Natural killer cell (primary cell): Measurements from ENCODE around the gene ZNF511. TPM values are rescaled to one million over a fixed set of nuclear protein-coding genes. Genes with fewer than 3 reads are reported as not detected.

Experiments used
- ATAC-seq, 3 donors: fragments of 150-1000 bp in 2 of 3; fragments of 200-7000 bp in 1 of 3; cut with Tn5 transposase; 1 replicate in 1 of 3; 2 replicates in 2 of 3; pipeline ENCODE4 v1.10.0; 2021; ENCODE audit warnings: mild to moderate bottlenecking in 2 of 3, moderate library complexity in 2 of 3
- DNase-seq, 2 donors: peaks; one replicate each; pipeline versions ENCODE4 v3.0.0 to v3.0.0-alpha.2; 2013 to 2021; ENCODE audit warnings: mixed read lengths in 1 of 2
- H3K27ac ChIP-seq: one replicate; pipeline ENCODE4 v1.5.1; 2013; ENCODE audit warnings: mild to moderate bottlenecking, low read length
- H3K27me3 ChIP-seq: one replicate; pipeline ENCODE4 v1.6.1; 2013; ENCODE audit warnings: low read length; ENCODE audit not compliant: control insufficient read depth, insufficient read depth
- H3K36me3 ChIP-seq: one replicate; pipeline ENCODE4 v1.6.1; 2013; ENCODE audit warnings: low read length; ENCODE audit not compliant: control insufficient read depth, insufficient read depth
- H3K4me1 ChIP-seq: one replicate; pipeline ENCODE4 v1.6.1; 2013; ENCODE audit warnings: low read length; ENCODE audit not compliant: control insufficient read depth, insufficient read depth
- H3K4me3 ChIP-seq: one replicate; pipeline ENCODE4 v1.5.1; 2013; ENCODE audit warnings: low read length
- H3K9me3 ChIP-seq: one replicate; pipeline ENCODE4 v1.6.1; 2013; ENCODE audit warnings: low read length; ENCODE audit not compliant: control insufficient read depth, insufficient read depth
- H3K27ac Mint-ChIP-seq, 2 donors: one replicate each; pipeline ENCODE4 v1.8.0; 2022; ENCODE audit warnings: mild to moderate bottlenecking in 2 of 2, mixed read lengths in 2 of 2, moderate library complexity in 1 of 2
- H3K27me3 Mint-ChIP-seq, 2 donors: one replicate each; pipeline ENCODE4 v1.8.0; 2022; ENCODE audit warnings: low read depth in 2 of 2, mixed read lengths in 2 of 2
- H3K36me3 Mint-ChIP-seq: one replicate; pipeline ENCODE4 v1.8.0; 2022; ENCODE audit warnings: mixed read lengths
- H3K4me1 Mint-ChIP-seq, 2 donors: one replicate each; pipeline ENCODE4 v1.8.0; 2022; ENCODE audit warnings: mixed read lengths in 2 of 2
- H3K4me3 Mint-ChIP-seq: one replicate; pipeline ENCODE4 v1.8.0; 2022; ENCODE audit warnings: mild to moderate bottlenecking, moderate library complexity, mixed read lengths
- H3K9me3 Mint-ChIP-seq, 2 donors: one replicate each; pipeline ENCODE4 v1.8.0; 2022; ENCODE audit warnings: mixed read lengths in 2 of 2
- CTCF ChIP-seq: fragments of 200-600 bp; IDR thresholded peaks from one replicate; pipeline ENCODE4 v1.8.0; 2022; ENCODE audit warnings: antibody characterized with exemption
- WGBS: methylation state at CpG from one replicate; pipeline ENCODE4 v1.1.7; 2013; ENCODE audit warnings: missing lambda C conversion rate; ENCODE audit not compliant: insufficient coverage; 5-methylcytosine and 5-hydroxymethylcytosine counted together
- intact Hi-C: fragments of 100-400 bp; cut with micrococcal nuclease; formaldehyde crosslinking; loops from one replicate; pipeline ENCODE4 v1.14.2; 2022
- total RNA-seq, 4 donors: library from RNA; stranded (reverse); fragments of 120-200 nt in 1 of 4; gene quantifications; one replicate each; pipeline versions ENCODE4 v1.2.3 to v1.2.4, GENCODE V29; 2013 to 2022

ZNF511 gene
- total RNA-seq, 3 donors from 2014 or later (not counting 1 experiment from before 2014, with no cell fraction given): 28.1 to 39.0 (median 32.4) TPM

DNA sequence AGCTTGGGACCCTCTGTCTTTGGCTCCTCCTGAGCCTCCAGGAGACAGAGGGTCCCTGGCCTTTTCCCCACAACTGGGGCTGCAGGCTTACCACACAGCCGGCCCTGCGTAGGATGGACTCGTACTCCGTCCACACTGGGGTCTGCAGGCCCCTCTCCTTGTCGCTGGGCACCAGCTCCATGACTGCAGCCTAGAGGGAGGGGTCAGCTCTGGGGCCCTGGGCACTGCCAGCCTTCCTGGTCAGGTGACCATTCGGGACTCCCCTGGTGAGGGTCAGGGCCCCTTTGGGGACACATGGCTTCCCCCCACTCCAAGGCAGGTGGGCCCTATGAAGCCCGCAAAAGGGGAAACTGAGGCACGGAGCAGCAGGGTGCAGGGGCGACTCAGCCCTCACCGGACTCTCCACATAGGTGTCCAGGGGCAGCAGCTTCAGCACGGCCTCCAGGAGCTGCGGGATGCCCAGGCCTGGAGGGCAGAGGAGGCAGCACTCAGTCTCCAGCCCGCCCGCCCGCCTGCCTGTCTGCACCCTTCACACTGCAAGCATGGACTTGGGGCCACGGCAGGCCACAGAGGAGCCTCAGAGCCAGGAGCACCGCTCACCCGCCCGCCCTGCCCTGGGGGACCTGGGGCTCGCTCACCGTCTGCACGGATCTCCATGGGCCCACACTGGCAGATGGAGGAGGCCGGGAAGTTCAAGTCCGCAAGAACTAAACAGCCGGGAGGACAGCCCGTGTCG, 48.0 kb downstream of the ZNF511 start:
- Mint-ChIP-seq H3K4me1 (no peaks in the 10 kb centered on the region), H3K9me3 (no peaks in the 10 kb centered on the region), H3K27me3 (no peaks in the 10 kb centered on the region), H3K36me3 (no peaks in the 10 kb centered on the region), H3K4me3 (peak overlapping the region; percentile 76), H3K27ac (no peak overlapping the region)
- Histone ChIP-seq H3K4me1 (peaks cover 10% of the 10 kb centered on the region), H3K4me3 (peak overlapping the region; percentile 52), H3K27me3 (no peaks in the 10 kb centered on the region), H3K27ac (no peak overlapping the region), H3K36me3 (no peaks in the 10 kb centered on the region), H3K9me3 (no peaks in the 10 kb centered on the region)
- 59% methylated on average over 27 of the region's 27 CpGs for WGBS
- ATAC-seq (no peak), DNase-seq (no peak)
- intact Hi-C loops: no loop called here
- no peak for TF ChIP-seq CTCF

GRCh38 chr10:133357285-133358161, 48.8 kb downstream of the ZNF511 start, which contains the start of gene FUOM:
TSS of gene FUOM (minus strand) at chr10:133358019. CDS start at chr10:133358007, 12 bp downstream.
- H3K4me3 ChIP-seq: peak within 1 kb of the TSS; percentile 52
- Mint-ChIP-seq H3K9me3 (no peaks in the 10 kb centered on the region), H3K36me3 (no peaks in the 10 kb centered on the region), H3K4me3 (peak within 1 kb of the TSS; percentile 76), H3K27me3 (no peaks in the 10 kb centered on the region), H3K27ac (no peak within 1 kb of the TSS), H3K4me1 (no peaks in the 10 kb centered on the region)
- TF ChIP-seq CTCF: no peak
- peaks cover 10% of the 10 kb centered on the region for H3K4me1 ChIP-seq
- ATAC-seq (peak; percentile 91 to 95 (median 92)), DNase-seq (peak; percentile 61 to 83)
- no peaks in the 10 kb centered on the region for H3K27me3 ChIP-seq
- H3K27ac ChIP-seq: no peak within 1 kb of the TSS
- H3K9me3 ChIP-seq: no peaks in the 10 kb centered on the region
- intact Hi-C loops: loop anchor here (1.0 kb wide), 1 partner anchor 37 kb away; the partner anchor contains the start of gene MTG1
- WGBS: under 1% methylated on average over 78 of the region's 83 CpGs
- H3K36me3 ChIP-seq: no peaks in the 10 kb centered on the region

DNA sequence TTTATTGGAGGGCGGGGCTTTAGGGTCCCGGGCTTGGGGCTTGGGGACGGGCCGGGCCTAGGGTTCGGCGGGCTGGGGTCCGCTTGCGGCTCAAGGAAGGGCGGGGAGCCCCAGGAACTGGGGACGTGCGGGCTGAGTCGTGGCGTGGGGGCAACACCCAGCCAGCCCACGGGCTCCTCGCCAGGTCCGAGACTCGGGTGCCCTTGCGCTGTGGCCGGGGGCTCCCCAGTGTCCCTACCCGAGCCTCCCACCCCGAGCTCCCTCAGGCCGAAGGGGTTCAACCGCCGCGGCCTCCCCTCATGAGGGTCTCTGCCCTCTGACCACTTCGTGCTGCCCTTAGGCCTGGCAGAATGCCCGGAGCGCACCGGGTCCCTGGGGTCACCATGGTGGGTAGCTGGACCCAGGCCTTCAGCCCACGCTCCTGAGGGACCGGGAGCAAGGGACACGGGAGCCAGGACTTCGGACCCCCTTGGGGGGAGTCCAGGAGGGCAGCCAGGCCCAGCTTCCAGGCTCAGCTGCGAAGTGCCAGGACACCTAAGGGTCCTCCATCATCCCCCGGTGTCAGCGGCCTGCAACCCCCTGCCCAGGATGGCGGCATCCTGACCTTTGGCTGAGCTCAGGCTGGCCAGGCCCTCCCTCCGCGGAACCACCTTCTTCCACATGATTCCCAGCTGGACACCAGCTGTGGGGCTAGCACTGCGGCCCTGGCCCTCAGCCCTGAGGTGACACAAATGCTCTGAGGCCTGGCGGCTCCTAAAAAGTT, 49.6 kb downstream of the ZNF511 start:
- Mint-ChIP-seq H3K27me3 (no peaks in the 10 kb centered on the region), H3K4me1 (no peaks in the 10 kb centered on the region), H3K36me3 (no peaks in the 10 kb centered on the region), H3K9me3 (no peaks in the 10 kb centered on the region), H3K4me3 (no peak overlapping the region), H3K27ac (no peak overlapping the region)
- peaks cover 10% of the 10 kb centered on the region for H3K4me1 ChIP-seq
- intact Hi-C loops: loop anchor here (1.0 kb wide), 1 partner anchor 36 kb away; the partner anchor contains the start of gene MTG1
- H3K27me3 ChIP-seq: no peaks in the 10 kb centered on the region
- ATAC-seq (no peak), DNase-seq (peak in 1 of 2 donors; percentile 33)
- no peaks in the 10 kb centered on the region for H3K9me3 ChIP-seq
- WGBS: 89% methylated on average over 41 of the region's 41 CpGs
- H3K27ac ChIP-seq: no peak overlapping the region
- H3K4me3 ChIP-seq: no peak overlapping the region
- H3K36me3 ChIP-seq: no peaks in the 10 kb centered on the region
- TF ChIP-seq CTCF: no peak
